Frontal cortex (tissue), 4 donors: ENCODE measurements around the gene ZYX. TPM values are rescaled to one million over a fixed set of nuclear protein-coding genes. Genes with fewer than 3 reads are reported as not detected.
A peak's percentile ranks its signal among the peaks of the same experiment; 100 is the strongest.

Source experiments
- DNase-seq, 2 donors: peaks; one replicate each; pipeline ENCODE4 v3.0.0; 2012; ENCODE audit warnings: low spot score in 2 of 2
- FAIRE-seq: peaks from 2 replicates; lab custom pipeline; 2012; peaks lifted over from hg19 to GRCh38; lab: Jason Lieb, UNC
- total RNA-seq: library from RNA; depleted of rRNA; stranded (reverse); fragments of >200 nt; gene quantifications from one replicate; pipeline ENCODE4 v1.2.3, GENCODE V29; 2014
- donor health status: control.
- donor health status: control.
- donor health status: control.

ZYX gene
- total RNA-seq, result 4.5 TPM

GRCh38 chr7:143380646-143381426 is at the start of gene ZYX:
TSS of gene ZYX (plus strand) at chr7:143381345. CDS start at chr7:143381572, 227 bp downstream.
- FAIRE-seq (no peak), DNase-seq (peak; percentile 94 to 96)

GRCh38 chr7:143334244-143334643 is 46.9 kb upstream of the ZYX start:
- FAIRE-seq (no peak), DNase-seq (no peak)

- no peak for FAIRE-seq
- DNase-seq, result no peak
These were observed 43.9 kb upstream of the ZYX start for GRCh38 chr7:143337216-143337615.

- no peak for FAIRE-seq
- no peak for DNase-seq
These were observed 39.3 kb upstream of the ZYX start for GRCh38 chr7:143341842-143342241.

- no peak for DNase-seq
These were observed 37.5 kb upstream of the ZYX start for GRCh38 chr7:143343596-143343995.

GRCh38 chr7:143345428-143345900 is 35.7 kb upstream of the ZYX start:
- no peak for DNase-seq
- no peak for FAIRE-seq

More at GRCh38 chr7:143343596-143343995, 37.5 kb upstream of the ZYX start:
- no peak for FAIRE-seq

GRCh38 chr7:143346018-143346417 is 35.1 kb upstream of the ZYX start:
- FAIRE-seq, result no peak
- DNase-seq, result no peak

GRCh38 chr7:143347950-143348349 is 33.2 kb upstream of the ZYX start:
- no peak for FAIRE-seq
- no peak for DNase-seq

- DNase-seq (no peak), FAIRE-seq (no peak)
These were observed 30.1 kb upstream of the ZYX start for GRCh38 chr7:143351060-143351459.

GRCh38 chr7:143351574-143351973 is 29.6 kb upstream of the ZYX start:
- DNase-seq (no peak), FAIRE-seq (no peak)

- no peak for DNase-seq
- no peak for FAIRE-seq
These were observed 28.6 kb upstream of the ZYX start for GRCh38 chr7:143352531-143353002.

- no peak for DNase-seq
- FAIRE-seq, result no peak
These were observed 26.8 kb upstream of the ZYX start for GRCh38 chr7:143354376-143354775.

GRCh38 chr7:143354965-143355364 is 26.2 kb upstream of the ZYX start:
- DNase-seq (no peak), FAIRE-seq (no peak)

- no peak for DNase-seq
- FAIRE-seq, result no peak
These were observed 25.4 kb upstream of the ZYX start for GRCh38 chr7:143355450-143356385.

GRCh38 chr7:143356414-143357050 is 24.6 kb upstream of the ZYX start:
- DNase-seq (no peak), FAIRE-seq (no peak)

- DNase-seq (no peak), FAIRE-seq (no peak)
These were observed 22.5 kb upstream of the ZYX start for GRCh38 chr7:143358626-143359025.

- FAIRE-seq (no peak), DNase-seq (no peak)
These were observed 21.3 kb upstream of the ZYX start for GRCh38 chr7:143359771-143360353.

- DNase-seq (peak; percentile 61 to 78), FAIRE-seq (no peak)
These were observed 20.2 kb upstream of the ZYX start for GRCh38 chr7:143360788-143361551.

- FAIRE-seq (no peak), DNase-seq (peak in 1 of 2 donors; percentile 70)
These were observed 19.5 kb upstream of the ZYX start for GRCh38 chr7:143361552-143362130.
